OCI-LY1 (cell line): ENCODE measurements around the gene TRPM1.

Source experiments
- H2AFZ ChIP-seq: fragments of 200-600 bp; sonication (generic), shearing (Covaris generic); 2 replicates; pipeline ENCODE4 v1.6.0; 2014; ENCODE audit warnings: antibody characterized with exemption, mild to moderate bottlenecking, low read length
- H3F3A ChIP-seq: fragments of 200-600 bp; sonication (generic), shearing (Covaris generic); 2 replicates; pipeline ENCODE4 v1.6.0; 2014; ENCODE audit warnings: mild to moderate bottlenecking, antibody characterized with exemption, low read length, moderate library complexity; ENCODE audit not compliant: insufficient read depth
- H3K27ac ChIP-seq: fragments of 200-600 bp; sonication (generic); 2 replicates; pipeline ENCODE4 v1.5.1; 2014; ENCODE audit warnings: low read length, mixed run types, mild to moderate bottlenecking, low read depth; ENCODE audit not compliant: poor library complexity, severe bottlenecking
- H3K27me3 ChIP-seq: fragments of 200-600 bp; sonication (generic); 2 replicates; pipeline ENCODE4 v1.6.0; 2014; ENCODE audit warnings: antibody characterized with exemption, mild to moderate bottlenecking, low read length, moderate library complexity; ENCODE audit not compliant: insufficient read depth
- H3K36me3 ChIP-seq: fragments of 200-600 bp; sonication (generic); 2 replicates; pipeline ENCODE4 v1.6.1; 2014; ENCODE audit warnings: mild to moderate bottlenecking, antibody characterized with exemption, low read length, moderate library complexity, mixed read lengths; ENCODE audit not compliant: insufficient read depth
- H3K4me1 ChIP-seq: fragments of 200-600 bp; sonication (generic); 2 replicates; pipeline ENCODE4 v1.5.1; 2014; ENCODE audit warnings: mild to moderate bottlenecking, low read length, moderate library complexity; ENCODE audit not compliant: insufficient read depth, severe bottlenecking
- H3K4me2 ChIP-seq: fragments of 200-600 bp; sonication (generic), shearing (Covaris generic); 2 replicates; pipeline ENCODE4 v1.6.1; 2014; ENCODE audit warnings: low read length
- H3K4me3 ChIP-seq: fragments of 200-600 bp; sonication (generic); 2 replicates; pipeline ENCODE4 v1.5.1; 2014; ENCODE audit warnings: low read length, low read depth, mild to moderate bottlenecking, mixed read lengths; ENCODE audit not compliant: poor library complexity, severe bottlenecking
- H3K79me2 ChIP-seq: fragments of 200-600 bp; shearing (Covaris generic); 2 replicates; pipeline ENCODE4 v1.6.1; 2016; ENCODE audit warnings: mixed run types, low read length, mixed read lengths; ENCODE audit not compliant: insufficient read depth
- H3K9ac ChIP-seq: fragments of 200-600 bp; sonication (generic), shearing (Covaris generic); 2 replicates; pipeline ENCODE4 v1.6.1; 2014; ENCODE audit warnings: mild to moderate bottlenecking, low read length, mixed read lengths
- H3K9me2 ChIP-seq: fragments of 200-600 bp; sonication (generic), shearing (Covaris generic); 2 replicates; pipeline ENCODE4 v1.6.1; 2014; ENCODE audit warnings: low read depth, mild to moderate bottlenecking, low read length, mixed read lengths
- H3K9me3 ChIP-seq: fragments of 200-600 bp; shearing (Covaris generic); 2 replicates; pipeline ENCODE4 v1.6.1; 2014; ENCODE audit warnings: low read length, mixed read lengths
- H4K20me1 ChIP-seq: fragments of 200-600 bp; sonication (generic), shearing (Covaris generic); 2 replicates; pipeline ENCODE4 v1.6.0; 2016; ENCODE audit warnings: mild to moderate bottlenecking, low read length; ENCODE audit not compliant: insufficient read depth
- EZH2 ChIP-seq: fragments of 200-600 bp; sonication (generic), shearing (Covaris generic); IDR thresholded peaks from 2 replicates; pipeline ENCODE4 v1.8.0; 2017; ENCODE audit warnings: borderline replicate concordance, mixed run types, mild to moderate bottlenecking, antibody characterized with exemption, low read length, moderate library complexity, mixed read lengths
- TF ChIP-seq, protein P1 (sequence below): fragments of 200-600 bp; sonication (generic), shearing (Covaris generic); IDR thresholded peaks from 2 replicates; pipeline ENCODE4 v1.5.1; 2017; ENCODE audit warnings: mild to moderate bottlenecking, antibody characterized with exemption, low read length, moderate library complexity, mixed read lengths

Gene TRPM1

DNA sequence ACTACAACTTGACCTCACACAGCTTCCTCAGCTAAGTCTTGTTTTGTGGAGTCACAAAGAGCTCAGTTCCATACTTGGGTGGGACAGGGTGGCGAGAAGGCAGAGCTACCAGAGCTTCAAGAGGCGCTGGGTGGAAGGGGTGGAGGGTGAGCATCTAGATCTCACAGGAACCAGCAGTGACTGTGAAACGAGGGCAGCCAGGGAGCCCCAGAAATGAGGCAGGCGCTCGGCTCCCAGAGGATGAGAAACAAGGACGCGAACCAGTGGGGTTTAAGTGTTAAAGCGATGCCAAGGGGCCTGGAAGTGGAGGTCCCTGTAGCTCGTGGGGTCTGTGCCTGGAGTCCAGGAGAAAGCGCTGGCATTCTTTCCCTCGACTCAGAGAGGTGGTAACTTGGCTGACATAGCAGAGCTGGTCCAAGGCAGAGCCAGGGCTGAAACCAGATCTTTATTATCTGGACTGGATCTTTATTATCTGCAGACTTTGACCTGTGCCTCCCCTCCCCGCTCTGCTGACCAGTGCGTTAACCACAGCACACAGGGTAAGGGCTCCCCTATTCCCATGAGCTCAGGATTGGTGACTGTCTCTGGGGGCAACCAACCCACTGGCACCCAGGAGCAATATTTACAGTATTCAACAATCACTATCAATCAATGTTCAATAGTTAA, 26.2 kb upstream of the TRPM1 start:
- H2AFZ ChIP-seq, result no peak overlapping the region
- H3K4me2 ChIP-seq, result no peak overlapping the region
- no peaks in the 10 kb centered on the region for H3K79me2 ChIP-seq
- H3K36me3 ChIP-seq, result no peaks in the 10 kb centered on the region
- no peak overlapping the region for H3K4me3 ChIP-seq
- no peaks in the 10 kb centered on the region for H3K9me2 ChIP-seq
- H3K9ac ChIP-seq, result no peak overlapping the region
- H3K9me3 ChIP-seq, result no peaks in the 10 kb centered on the region; the same call in 1 of the 2 replicates
- no peaks in the 10 kb centered on the region for H4K20me1 ChIP-seq
- H3K27me3 ChIP-seq, result no peaks in the 10 kb centered on the region
- TF ChIP-seq, protein P1, sequence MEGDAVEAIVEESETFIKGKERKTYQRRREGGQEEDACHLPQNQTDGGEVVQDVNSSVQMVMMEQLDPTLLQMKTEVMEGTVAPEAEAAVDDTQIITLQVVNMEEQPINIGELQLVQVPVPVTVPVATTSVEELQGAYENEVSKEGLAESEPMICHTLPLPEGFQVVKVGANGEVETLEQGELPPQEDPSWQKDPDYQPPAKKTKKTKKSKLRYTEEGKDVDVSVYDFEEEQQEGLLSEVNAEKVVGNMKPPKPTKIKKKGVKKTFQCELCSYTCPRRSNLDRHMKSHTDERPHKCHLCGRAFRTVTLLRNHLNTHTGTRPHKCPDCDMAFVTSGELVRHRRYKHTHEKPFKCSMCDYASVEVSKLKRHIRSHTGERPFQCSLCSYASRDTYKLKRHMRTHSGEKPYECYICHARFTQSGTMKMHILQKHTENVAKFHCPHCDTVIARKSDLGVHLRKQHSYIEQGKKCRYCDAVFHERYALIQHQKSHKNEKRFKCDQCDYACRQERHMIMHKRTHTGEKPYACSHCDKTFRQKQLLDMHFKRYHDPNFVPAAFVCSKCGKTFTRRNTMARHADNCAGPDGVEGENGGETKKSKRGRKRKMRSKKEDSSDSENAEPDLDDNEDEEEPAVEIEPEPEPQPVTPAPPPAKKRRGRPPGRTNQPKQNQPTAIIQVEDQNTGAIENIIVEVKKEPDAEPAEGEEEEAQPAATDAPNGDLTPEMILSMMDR, result no peak
- no peak for TF ChIP-seq EZH2
- no peaks in the 10 kb centered on the region for H3K4me1 ChIP-seq
- no peaks in the 10 kb centered on the region for H3F3A ChIP-seq
- no peak overlapping the region for H3K27ac ChIP-seq

DNA sequence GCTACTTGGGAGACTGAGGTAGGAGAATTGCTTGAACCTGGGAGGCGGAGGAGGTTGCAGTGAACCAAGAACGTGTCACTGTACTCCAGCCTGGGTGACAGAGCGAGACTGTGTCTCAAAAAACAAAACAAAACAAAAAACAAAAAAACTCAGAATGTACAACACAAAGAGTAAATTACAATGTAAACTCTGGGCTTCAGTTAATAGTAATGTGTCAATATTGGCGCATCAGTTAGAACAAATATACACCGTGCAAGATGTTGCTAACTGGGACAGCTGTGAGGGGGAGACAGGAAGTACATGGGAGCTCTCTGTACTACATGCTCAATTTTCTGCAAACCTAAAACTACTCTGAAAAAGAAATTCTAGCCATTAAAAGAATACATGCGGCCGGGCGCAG, 23.5 kb upstream of the TRPM1 start:
- no peak overlapping the region for H3K9ac ChIP-seq
- H3K36me3 ChIP-seq, result no peaks in the 10 kb centered on the region
- H4K20me1 ChIP-seq, result no peaks in the 10 kb centered on the region
- no peak overlapping the region for H3K4me2 ChIP-seq
- no peak overlapping the region for H3K4me3 ChIP-seq
- H3K9me2 ChIP-seq, result peaks cover under 1% of the 10 kb centered on the region; the same call in 1 of the 2 replicates
- TF ChIP-seq, protein P1, result no peak
- TF ChIP-seq EZH2, result no peak
- H3F3A ChIP-seq, result no peaks in the 10 kb centered on the region
- H3K9me3 ChIP-seq, result peaks cover 3% of the 10 kb centered on the region
- no peak overlapping the region for H3K27ac ChIP-seq
- no peak overlapping the region for H2AFZ ChIP-seq
- no peaks in the 10 kb centered on the region for H3K4me1 ChIP-seq
- no peaks in the 10 kb centered on the region for H3K27me3 ChIP-seq
- no peaks in the 10 kb centered on the region for H3K79me2 ChIP-seq

DNA sequence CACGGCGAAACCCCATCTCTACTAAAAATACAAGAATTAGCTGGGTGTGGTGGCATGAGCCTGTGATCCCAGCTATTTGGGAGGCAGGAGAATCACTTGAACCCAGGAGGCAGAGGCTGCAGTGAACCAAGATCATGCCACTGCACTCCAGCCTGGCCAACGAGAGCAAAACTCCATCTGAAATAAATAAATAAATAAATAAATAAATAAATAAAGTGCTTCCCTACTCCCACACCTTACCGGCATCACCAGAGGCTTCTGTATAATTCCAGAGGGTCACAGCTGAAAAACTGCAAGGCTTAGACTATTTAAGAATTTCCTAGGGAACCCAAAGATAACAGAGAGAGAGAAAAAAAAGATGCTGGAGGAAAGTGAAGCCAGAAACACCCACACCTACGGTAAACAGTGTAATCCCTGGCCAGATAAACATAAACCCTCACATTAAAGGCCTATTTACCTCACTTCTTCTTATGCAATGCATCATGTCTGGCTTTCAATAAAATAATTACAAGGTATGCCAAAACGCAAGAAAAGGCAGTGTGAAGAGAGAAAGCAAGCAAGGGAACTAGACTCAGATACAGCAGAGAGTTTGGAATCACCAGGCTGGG, 15.0 kb upstream of the TRPM1 start:
- Histone ChIP-seq H3K9me2 (peaks cover 5% of the 10 kb centered on the region; the same call in 1 of the 2 replicates), H3F3A (peaks cover 3% of the 10 kb centered on the region; the same call in 1 of the 2 replicates), H3K36me3 (no peaks in the 10 kb centered on the region), H2AFZ (no peak overlapping the region), H3K27me3 (peaks cover 3% of the 10 kb centered on the region; the same call in 1 of the 2 replicates), H3K9ac (no peak overlapping the region), H3K4me2 (no peak overlapping the region), H3K79me2 (no peaks in the 10 kb centered on the region), H4K20me1 (no peaks in the 10 kb centered on the region), H3K27ac (no peak overlapping the region), H3K4me1 (no peaks in the 10 kb centered on the region), H3K9me3 (0 out of 2 replicates have a peak, but pooled peaks cover 4% of the 10 kb centered on the region), H3K4me3 (no peak overlapping the region)
- TF ChIP-seq, protein P1, result no peak
- no peak for TF ChIP-seq EZH2
